NT2/D1 (cell line): ENCODE results near the gene DOK6.

Experiments
- DNase-seq: peaks from one replicate; pipeline ENCODE4 v3.0.0-alpha.2; 2011; ENCODE audit warnings: low read depth, low spot score
- H3K27me3 ChIP-seq: 2 replicates; pipeline ENCODE4 v1.6.0; 2011; ENCODE audit warnings: mild to moderate bottlenecking; ENCODE audit not compliant: insufficient read length, insufficient read depth
- H3K36me3 ChIP-seq: 2 replicates; pipeline ENCODE4 v1.6.1; 2011; ENCODE audit warnings: mild to moderate bottlenecking, low read length, mixed read lengths; ENCODE audit not compliant: insufficient read depth, insufficient read length
- H3K4me1 ChIP-seq: 2 replicates; pipeline ENCODE4 v1.5.1; 2011; ENCODE audit not compliant: insufficient read depth, insufficient read length
- H3K4me3 ChIP-seq: 2 replicates; pipeline ENCODE4 v1.5.1; 2011; ENCODE audit warnings: low read depth; ENCODE audit not compliant: insufficient read length
- H3K9ac ChIP-seq: 2 replicates; pipeline ENCODE4 v1.6.0; 2011; ENCODE audit warnings: low read depth; ENCODE audit not compliant: insufficient read length
- H3K9me3 ChIP-seq: 2 replicates; pipeline ENCODE4 v1.5.1; 2011; ENCODE audit warnings: mild to moderate bottlenecking, low read length; ENCODE audit not compliant: insufficient read depth
- SUZ12 ChIP-seq: IDR thresholded peaks from 2 replicates; pipeline ENCODE4 v1.6.1; 2011; ENCODE audit not compliant: insufficient read length, insufficient read depth; ENCODE audit errors: extremely low read depth
- YY1 ChIP-seq: IDR thresholded peaks from 2 replicates; pipeline ENCODE4 v1.6.1; 2011; ENCODE audit not compliant: insufficient read length, insufficient read depth
- ZNF274 ChIP-seq: IDR thresholded peaks from 2 replicates; pipeline ENCODE4 v1.6.1; 2011; ENCODE audit warnings: mild to moderate bottlenecking, low read depth, low read length

Gene DOK6

DNA sequence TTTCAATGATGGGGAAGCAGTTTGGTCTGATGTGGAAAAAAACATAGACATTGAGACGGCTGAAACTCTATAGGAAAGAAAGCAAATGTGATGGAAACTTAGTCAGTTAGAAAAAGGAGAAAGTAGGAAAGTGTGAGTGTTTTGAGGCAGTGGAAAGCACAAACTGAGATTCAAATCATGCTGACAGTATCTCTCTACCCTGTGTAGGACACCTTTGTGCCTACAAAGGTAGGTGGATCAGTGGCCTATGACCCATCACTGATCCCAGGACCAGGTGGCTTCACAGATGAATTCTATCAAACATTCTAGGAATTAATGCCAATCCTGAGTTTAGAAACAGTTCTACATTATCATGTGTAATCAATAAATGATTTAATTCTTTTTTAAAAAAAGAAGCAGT, 489.9 kb downstream of the DOK6 start:
- Histone ChIP-seq H3K27me3 (no peaks in the 10 kb centered on the region), H3K4me3 (no peak overlapping the region), H3K36me3 (no peaks in the 10 kb centered on the region), H3K4me1 (no peaks in the 10 kb centered on the region), H3K9ac (no peak overlapping the region), H3K9me3 (no peaks in the 10 kb centered on the region)
- no peak for DNase-seq
- TF ChIP-seq YY1 (no peak), ZNF274 (no peak), SUZ12 (no peak)

DNA sequence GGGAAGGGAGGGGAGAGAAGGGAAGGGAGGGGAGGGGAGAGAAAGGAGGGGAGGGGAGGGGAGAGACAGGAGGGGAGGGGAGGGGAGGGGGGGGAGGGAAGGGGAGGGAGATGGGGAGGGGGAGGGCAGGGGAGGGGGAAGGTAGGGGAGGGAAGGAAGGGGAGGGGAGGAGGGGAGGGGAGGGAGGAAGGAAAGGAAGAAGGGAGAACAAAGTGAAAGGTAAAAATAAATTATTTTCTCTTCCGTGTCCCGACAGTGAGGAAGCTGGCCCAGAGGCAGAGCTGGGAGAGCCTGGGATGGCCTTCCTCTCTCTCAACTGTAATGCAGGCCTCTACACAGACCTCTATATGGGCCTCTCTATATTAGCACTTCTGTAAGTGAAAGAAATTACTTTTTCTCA, 493.8 kb downstream of the DOK6 start:
- Histone ChIP-seq H3K27me3 (no peaks in the 10 kb centered on the region), H3K4me1 (no peaks in the 10 kb centered on the region), H3K9ac (no peak overlapping the region), H3K36me3 (no peaks in the 10 kb centered on the region), H3K9me3 (no peaks in the 10 kb centered on the region), H3K4me3 (no peak overlapping the region)
- TF ChIP-seq ZNF274 (no peak), YY1 (no peak), SUZ12 (no peak)
- DNase-seq: no peak

DNA sequence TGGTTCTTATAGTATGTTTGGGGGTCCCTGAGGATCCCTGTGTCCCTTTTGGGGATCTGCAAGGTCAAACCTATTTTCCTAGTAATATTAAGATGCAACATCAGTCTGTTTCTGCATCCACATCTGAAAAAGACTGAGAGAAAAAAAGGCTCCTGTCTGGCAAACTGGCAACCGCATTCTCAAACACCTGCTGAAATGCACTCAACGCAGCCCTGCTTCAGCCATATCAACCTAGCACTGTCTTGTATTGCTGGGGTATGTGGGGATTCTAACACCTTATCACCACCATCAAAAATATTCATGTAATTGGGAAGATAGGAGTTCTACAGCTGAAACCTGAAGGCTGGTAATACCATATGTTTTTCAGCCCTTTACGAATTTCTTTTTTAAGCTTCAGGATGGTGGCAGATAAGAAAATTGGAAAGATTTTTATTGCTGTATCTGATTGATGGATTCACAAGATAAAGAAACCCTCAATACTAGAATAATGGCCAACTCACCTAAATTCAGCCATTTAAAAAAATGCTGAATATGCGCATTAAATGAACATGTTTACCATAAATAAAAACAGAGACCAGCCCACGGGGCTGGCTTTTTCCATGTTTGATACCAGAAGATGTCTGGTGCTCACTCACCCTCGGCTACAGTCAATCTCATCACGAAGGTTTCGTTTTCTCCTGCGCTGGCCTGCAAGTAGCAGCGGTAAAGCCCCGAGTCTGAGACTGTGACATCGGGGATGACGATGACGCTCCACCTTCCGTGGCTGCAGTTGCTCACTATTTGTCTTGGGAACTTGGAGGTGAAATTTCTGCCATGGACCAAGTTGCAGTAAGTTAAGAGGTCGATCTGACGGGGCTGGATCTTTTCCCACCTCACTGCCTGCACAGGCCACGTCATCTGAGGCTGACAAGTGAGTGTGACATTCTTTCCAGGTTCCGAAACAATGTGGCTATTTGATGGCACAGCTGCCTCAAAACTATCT, 494.7 kb downstream of the DOK6 start:
- no peak overlapping the region for H3K4me3 ChIP-seq
- H3K4me1 ChIP-seq: no peaks in the 10 kb centered on the region
- no peaks in the 10 kb centered on the region for H3K27me3 ChIP-seq
- H3K9me3 ChIP-seq: no peaks in the 10 kb centered on the region
- H3K36me3 ChIP-seq: no peaks in the 10 kb centered on the region
- no peak for TF ChIP-seq SUZ12
- no peak for TF ChIP-seq ZNF274
- TF ChIP-seq YY1: no peak
- DNase-seq: no peak
- no peak overlapping the region for H3K9ac ChIP-seq

DNA sequence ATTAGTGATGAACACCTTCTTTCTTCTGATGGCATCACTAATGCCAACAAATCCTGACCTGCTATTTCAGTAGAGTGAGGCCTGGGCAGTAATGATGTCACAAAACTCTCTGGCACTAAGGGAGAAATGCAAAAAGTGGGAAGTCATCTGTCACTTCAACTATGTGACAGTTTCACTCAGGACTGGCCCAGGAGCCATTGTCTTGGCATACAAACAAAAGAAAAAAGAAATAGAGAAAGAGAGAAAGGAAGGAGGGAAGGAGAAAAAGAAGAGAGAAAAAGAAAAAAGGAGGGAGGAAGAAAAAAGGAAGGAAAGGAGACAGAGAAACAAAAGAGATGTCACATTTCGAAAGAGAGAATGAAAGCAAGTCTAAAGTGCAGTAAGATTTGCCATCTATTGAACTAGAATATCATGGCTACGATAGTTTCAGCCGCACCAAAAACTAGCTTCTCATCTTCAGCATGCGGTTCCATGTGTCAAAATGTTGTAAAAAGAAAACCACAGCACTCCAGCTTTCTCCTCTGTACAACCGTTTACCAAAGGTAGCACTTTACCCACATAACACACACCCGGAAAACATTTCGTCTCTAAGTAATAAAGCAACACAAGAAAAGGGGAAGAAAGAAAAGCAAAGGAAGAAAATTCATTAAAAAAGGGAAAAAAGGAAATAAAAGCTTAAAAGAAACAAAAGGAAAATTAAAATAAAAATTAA, 496.9 kb downstream of the DOK6 start:
- no peak for TF ChIP-seq ZNF274
- TF ChIP-seq SUZ12: no peak
- TF ChIP-seq YY1: no peak
- Histone ChIP-seq H3K4me3 (no peak overlapping the region), H3K27me3 (no peaks in the 10 kb centered on the region), H3K36me3 (no peaks in the 10 kb centered on the region), H3K9ac (no peak overlapping the region), H3K9me3 (no peaks in the 10 kb centered on the region), H3K4me1 (no peaks in the 10 kb centered on the region)
- no peak for DNase-seq

DNA sequence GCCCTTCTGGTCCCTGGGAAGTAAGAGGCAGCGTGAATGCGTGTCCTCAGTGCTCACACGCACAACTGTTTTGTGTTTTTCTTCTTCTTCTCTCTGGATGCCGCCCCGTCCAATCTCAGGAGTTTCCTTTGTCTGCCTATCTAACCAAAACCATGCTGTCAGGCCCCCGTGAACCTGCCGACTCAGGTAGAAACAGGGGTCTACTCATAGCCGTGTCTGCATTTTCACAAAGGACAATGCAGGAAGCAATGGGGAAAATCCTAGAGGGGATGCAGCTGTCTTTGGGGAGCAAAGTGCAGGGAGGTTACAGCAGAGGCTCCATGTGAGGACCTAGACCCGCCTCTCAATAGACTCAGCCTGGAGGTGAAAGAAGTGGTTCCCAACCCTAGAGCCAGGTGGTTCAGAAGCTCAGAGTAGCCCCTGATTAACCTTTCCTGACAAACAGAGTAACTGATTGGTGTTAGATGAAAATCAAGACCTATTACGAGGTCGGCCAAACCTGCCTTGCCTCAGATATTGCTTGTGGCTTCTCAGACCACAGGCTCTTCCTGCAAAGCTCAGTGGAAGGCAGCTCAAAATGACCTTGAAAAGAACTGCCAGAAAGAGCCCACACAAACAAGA, 497.7 kb downstream of the DOK6 start:
- DNase-seq: no peak
- Histone ChIP-seq H3K9ac (no peak overlapping the region), H3K27me3 (no peaks in the 10 kb centered on the region), H3K4me3 (no peak overlapping the region), H3K4me1 (no peaks in the 10 kb centered on the region), H3K9me3 (no peaks in the 10 kb centered on the region), H3K36me3 (no peaks in the 10 kb centered on the region)
- TF ChIP-seq YY1 (no peak), ZNF274 (no peak), SUZ12 (no peak)
